Psoas muscle (tissue), 8 donors: ENCODE results near the gene CACNA1E. TPM values are rescaled to one million over a fixed set of nuclear protein-coding genes. Genes with fewer than 3 reads are reported as not detected.

Source experiments
- ATAC-seq, 4 donors: fragments of 200-7000 bp; cut with Tn5 transposase; one replicate each; pipeline ENCODE4 v1.9.1; 2020; ENCODE audit warnings: moderate library complexity in 3 of 4, mild to moderate bottlenecking in 2 of 4
- DNase-seq, 2 donors: peaks; one replicate each; pipeline ENCODE4 v3.0.0-alpha.2; 2020
- H3K27ac ChIP-seq: fragments of 200-600 bp; one replicate; pipeline ENCODE4 v1.8.0; 2022
- H3K27me3 ChIP-seq, 3 donors: fragments of 200-600 bp in 1 of 3; one replicate each; pipeline versions ENCODE4 v1.6.1 to v1.8.0; 2013 to 2022; ENCODE audit warnings: low read length in 2 of 3, mild to moderate bottlenecking in 2 of 3, moderate library complexity in 1 of 3; ENCODE audit not compliant: insufficient read depth in 3 of 3
- H3K36me3 ChIP-seq, 2 donors: fragments of 200-600 bp in 1 of 2; one replicate each; pipeline versions ENCODE4 v1.6.1 to v1.8.0; 2013 to 2022; ENCODE audit warnings: low read depth in 1 of 2, mild to moderate bottlenecking in 1 of 2, moderate library complexity in 1 of 2; ENCODE audit not compliant: insufficient read depth in 1 of 2
- H3K4me1 ChIP-seq: fragments of 200-600 bp; one replicate; pipeline ENCODE4 v1.8.0; 2022
- H3K4me3 ChIP-seq: fragments of 200-600 bp; one replicate; pipeline ENCODE4 v1.8.0; 2022; ENCODE audit warnings: mild to moderate bottlenecking
- H3K9me3 ChIP-seq: fragments of 200-600 bp; one replicate; pipeline ENCODE4 v1.8.0; 2022
- CTCF ChIP-seq: fragments of 200-600 bp; IDR thresholded peaks from one replicate; pipeline ENCODE4 v1.8.0; 2022; ENCODE audit warnings: antibody characterized with exemption
- WGBS, 3 donors: extraction: QIAGEN DNeasy Blood & Tissue Kit; methylation state at CpG; one replicate each; pipeline versions ENCODE4 v1.1.6 to v1.1.7; 2013; 5-methylcytosine and 5-hydroxymethylcytosine counted together
- intact Hi-C, 2 donors: fragments of 100-400 bp; cut with DNase I; formaldehyde crosslinking; loops; one replicate each; pipeline versions ENCODE4 v1.11.0 to v1.14.2; 2022
- polyA plus RNA-seq, 3 donors: library from polyadenylated mRNA; stranded (reverse); fragments of 200-250 nt; gene quantifications; one replicate each; pipeline ENCODE4 v1.2.3, GENCODE V29; 2013
- total RNA-seq, 4 donors: library from RNA; stranded (reverse); fragmentation: NEBNext Ultra II Directional in 2 of 4; extraction: Animal tissue kit (Norgen Biotek cat#: 25700) in 2 of 4; gene quantifications; one replicate each; pipeline versions ENCODE4 v1.2.1 to v1.2.4, GENCODE V29; 2021 to 2023
- donor health status: healthy with polysubstance abuse.
- donor health status: DM: no; HTN: no; CAD: no; lungs with moderate emphysema.
- donor health status: Bipolar disorder and iron deficiency.
- donor health status: healthy.
- donor health status: DM: yes; HTN: yes; CAD: no.
- donor health status: DM: no; HTN: no; CAD: no.
- donor health status: DM: no; HTN: no; CAD: no.
- donor health status: DM: yes; HTN: yes; CAD: no.

The CACNA1E gene
- total and polyA plus RNA-seq, 7 donors = 0.03 to 0.06 (median 0.05) TPM; not detected in 3

DNA sequence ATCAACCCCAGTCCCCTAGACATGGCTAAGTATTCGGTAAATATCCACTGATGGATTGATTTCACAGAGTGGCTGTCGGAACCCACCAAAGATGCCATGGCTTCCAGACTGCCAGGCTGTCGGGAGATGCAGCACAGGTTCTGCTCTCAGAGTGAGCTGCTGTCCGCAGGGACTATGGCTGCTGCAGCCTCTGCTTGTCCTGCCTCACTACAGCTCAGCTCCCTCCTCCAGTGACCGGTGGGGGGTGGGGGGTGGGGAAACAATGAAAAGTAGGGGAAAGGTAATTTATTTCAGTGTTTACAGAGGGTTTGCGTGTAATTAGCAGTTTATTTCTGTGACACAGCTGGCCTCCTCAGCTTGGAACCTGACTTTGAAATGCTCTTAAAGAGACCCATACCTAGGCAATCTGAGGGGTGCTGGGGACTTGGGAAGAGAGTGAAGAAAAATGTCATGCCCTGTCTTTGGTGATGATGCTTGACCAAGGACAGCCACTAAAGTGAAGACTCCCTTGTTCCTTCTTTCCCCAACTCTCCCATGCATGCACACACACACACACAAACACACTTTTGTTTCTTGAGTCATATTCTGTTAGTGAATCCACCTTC, 109.0 kb downstream of the CACNA1E start:
- TF ChIP-seq CTCF = no peak
- H3K9me3 ChIP-seq = no peaks in the 10 kb centered on the region
- no peaks in the 10 kb centered on the region for H3K4me1 ChIP-seq
- H3K27ac ChIP-seq = no peak overlapping the region
- intact Hi-C loops = no loop called here
- 22 to 29% (median 27%) methylated on average over 6 of the region's 6 CpGs for WGBS, 3 donors
- ATAC-seq (no peak), DNase-seq (no peak)
- no peak overlapping the region for H3K4me3 ChIP-seq
- no peaks in the 10 kb centered on the region for H3K36me3 ChIP-seq
- H3K27me3 ChIP-seq = peaks cover 0 to 2% (median 0%) of the 10 kb centered on the region in 3 donors

DNA sequence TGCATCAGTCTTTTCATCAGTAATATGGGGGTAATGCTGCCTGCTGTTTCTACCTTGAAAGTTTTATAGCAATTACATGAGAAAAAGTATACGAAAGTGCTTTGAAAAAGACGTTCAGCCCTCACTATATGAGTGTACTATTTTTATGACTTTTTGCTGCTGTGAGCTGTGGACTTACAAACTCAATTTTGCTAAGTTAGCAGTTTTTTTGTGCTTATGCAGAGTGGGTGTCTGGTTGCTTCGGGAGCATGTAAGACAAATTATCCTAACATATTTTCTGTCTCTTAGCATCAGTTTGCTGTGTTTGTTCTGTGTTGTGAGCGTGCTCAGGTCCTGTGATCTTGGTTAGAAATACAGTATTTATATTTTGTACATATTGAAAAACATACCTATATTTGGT, 109.7 kb downstream of the CACNA1E start:
- DNase-seq (no peak), ATAC-seq (no peak)
- TF ChIP-seq CTCF = no peak
- peaks cover 0 to 2% (median 0%) of the 10 kb centered on the region in 3 donors for H3K27me3 ChIP-seq
- WGBS, 3 donors = 59 to 73% (median 69%) methylated on average over 4 of the region's 4 CpGs
- intact Hi-C loops = no loop called here
- H3K9me3 ChIP-seq = no peaks in the 10 kb centered on the region
- H3K4me1 ChIP-seq = no peaks in the 10 kb centered on the region
- no peak overlapping the region for H3K4me3 ChIP-seq
- no peaks in the 10 kb centered on the region for H3K36me3 ChIP-seq
- no peak overlapping the region for H3K27ac ChIP-seq

DNA sequence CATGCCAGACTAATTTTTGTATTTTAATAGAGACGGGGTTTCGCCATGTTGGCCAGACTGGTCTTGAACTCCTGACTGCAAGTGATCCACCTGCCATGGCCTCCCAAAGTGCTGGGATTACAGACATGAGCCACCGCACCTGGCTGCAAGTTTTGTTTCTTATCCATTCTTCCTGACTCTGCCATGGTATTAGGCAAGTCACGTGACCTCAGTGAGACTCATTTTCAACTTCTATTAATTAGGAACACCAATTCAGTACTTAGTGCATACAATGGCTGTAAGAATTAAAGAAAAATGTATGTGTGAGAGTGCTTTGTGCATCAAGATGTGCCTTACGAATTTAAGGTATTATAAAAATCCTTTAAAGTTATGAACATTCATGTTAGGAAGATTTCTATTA, 111.2 kb downstream of the CACNA1E start:
- H3K27me3 ChIP-seq = peaks cover 0 to 2% (median 0%) of the 10 kb centered on the region in 3 donors
- DNase-seq = no peak
- 89 to 94% (median 90%) methylated on average over 5 of the region's 5 CpGs for WGBS, 3 donors
- H3K4me3 ChIP-seq = no peak overlapping the region
- intact Hi-C loops = no loop called here
- ATAC-seq = no peak
- TF ChIP-seq CTCF = no peak
- no peak overlapping the region for H3K27ac ChIP-seq
- H3K9me3 ChIP-seq = no peaks in the 10 kb centered on the region
- H3K4me1 ChIP-seq = no peaks in the 10 kb centered on the region
- no peaks in the 10 kb centered on the region for H3K36me3 ChIP-seq

GRCh38 chr1:181595234-181595633, 111.9 kb downstream of the CACNA1E start:
- ATAC-seq = no peak
- Histone ChIP-seq H3K27ac (no peak overlapping the region), H3K27me3 (peaks cover 0 to 2% (median 0%) of the 10 kb centered on the region in 3 donors), H3K4me1 (no peaks in the 10 kb centered on the region), H3K4me3 (no peak overlapping the region), H3K36me3 (no peaks in the 10 kb centered on the region), H3K9me3 (no peaks in the 10 kb centered on the region)
- no peak for TF ChIP-seq CTCF
- 71 to 75% (median 73%) methylated on average over 6 of the region's 6 CpGs for WGBS, 3 donors
- intact Hi-C loops = no loop called here
- no peak for DNase-seq
